ENCODE results near the gene NF1.
"Not testable (repeated sequence)": the region's sequence is repeated elsewhere in the genome, so short reads cannot be mapped to it uniquely, and the experiment has no call there.

GRCh38 chr17:31287932-31288331 lies 193.2 kb downstream of the NF1 start:
- TF ChIP-seq, protein P1, sequence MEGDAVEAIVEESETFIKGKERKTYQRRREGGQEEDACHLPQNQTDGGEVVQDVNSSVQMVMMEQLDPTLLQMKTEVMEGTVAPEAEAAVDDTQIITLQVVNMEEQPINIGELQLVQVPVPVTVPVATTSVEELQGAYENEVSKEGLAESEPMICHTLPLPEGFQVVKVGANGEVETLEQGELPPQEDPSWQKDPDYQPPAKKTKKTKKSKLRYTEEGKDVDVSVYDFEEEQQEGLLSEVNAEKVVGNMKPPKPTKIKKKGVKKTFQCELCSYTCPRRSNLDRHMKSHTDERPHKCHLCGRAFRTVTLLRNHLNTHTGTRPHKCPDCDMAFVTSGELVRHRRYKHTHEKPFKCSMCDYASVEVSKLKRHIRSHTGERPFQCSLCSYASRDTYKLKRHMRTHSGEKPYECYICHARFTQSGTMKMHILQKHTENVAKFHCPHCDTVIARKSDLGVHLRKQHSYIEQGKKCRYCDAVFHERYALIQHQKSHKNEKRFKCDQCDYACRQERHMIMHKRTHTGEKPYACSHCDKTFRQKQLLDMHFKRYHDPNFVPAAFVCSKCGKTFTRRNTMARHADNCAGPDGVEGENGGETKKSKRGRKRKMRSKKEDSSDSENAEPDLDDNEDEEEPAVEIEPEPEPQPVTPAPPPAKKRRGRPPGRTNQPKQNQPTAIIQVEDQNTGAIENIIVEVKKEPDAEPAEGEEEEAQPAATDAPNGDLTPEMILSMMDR (IDR thresholded peaks at IDR 0.05; ENCODE audit: low read depth, low read length): not testable (repeated sequence)
- TF ChIP-seq EZH2phosphoT487 (IDR thresholded peaks at IDR 0.05; ENCODE audit: low read depth): not testable (repeated sequence)

Data from OCI-LY3 (cell line).